Bronchial epithelial cell (primary cell): ENCODE measurements around the gene CTNND2. TPM values are rescaled to one million over a fixed set of nuclear protein-coding genes. Genes with fewer than 3 reads are reported as not detected.

ENCODE experiments used
- DNase-seq: peaks from one replicate; pipeline ENCODE4 v3.0.0-alpha.2; 2010; ENCODE audit warnings: low read depth
- FAIRE-seq: peaks from 2 replicates; lab custom pipeline; 2011; peaks lifted over from hg19 to GRCh38; lab: Jason Lieb, UNC
- H3K27me3 ChIP-seq: 2 replicates; pipeline ENCODE4 v1.5.1; 2011; ENCODE audit warnings: low read length; ENCODE audit not compliant: control insufficient read depth, insufficient read depth
- H3K36me3 ChIP-seq: 2 replicates; pipeline ENCODE4 v1.5.1; 2011; ENCODE audit warnings: low read length; ENCODE audit not compliant: control insufficient read depth, insufficient read depth
- H3K4me3 ChIP-seq: 2 replicates; pipeline ENCODE4 v1.5.1; 2011; ENCODE audit warnings: mild to moderate bottlenecking, low read depth, low read length, control low read depth
- total RNA-seq: library from RNA; depleted of rRNA; stranded (reverse); fragments of >200 nt; gene quantifications from 2 replicates; pipeline ENCODE4 v1.2.1, GENCODE V29; 2014
- TF ChIP-seq, protein P1 (sequence below): IDR thresholded peaks from 2 replicates; pipeline ENCODE4 v1.5.1; 2011; ENCODE audit warnings: mild to moderate bottlenecking, moderate library complexity, low read length, control low read depth, inconsistent platforms; ENCODE audit not compliant: insufficient read depth, severe bottlenecking

CTNND2 gene
- total RNA-seq, 1 donor from 2014 or later: not detected

- no peak for FAIRE-seq
- H3K36me3 ChIP-seq: no peaks in the 10 kb centered on the region
- DNase-seq: no peak
- H3K4me3 ChIP-seq: no peak overlapping the region
- TF ChIP-seq, protein P1, sequence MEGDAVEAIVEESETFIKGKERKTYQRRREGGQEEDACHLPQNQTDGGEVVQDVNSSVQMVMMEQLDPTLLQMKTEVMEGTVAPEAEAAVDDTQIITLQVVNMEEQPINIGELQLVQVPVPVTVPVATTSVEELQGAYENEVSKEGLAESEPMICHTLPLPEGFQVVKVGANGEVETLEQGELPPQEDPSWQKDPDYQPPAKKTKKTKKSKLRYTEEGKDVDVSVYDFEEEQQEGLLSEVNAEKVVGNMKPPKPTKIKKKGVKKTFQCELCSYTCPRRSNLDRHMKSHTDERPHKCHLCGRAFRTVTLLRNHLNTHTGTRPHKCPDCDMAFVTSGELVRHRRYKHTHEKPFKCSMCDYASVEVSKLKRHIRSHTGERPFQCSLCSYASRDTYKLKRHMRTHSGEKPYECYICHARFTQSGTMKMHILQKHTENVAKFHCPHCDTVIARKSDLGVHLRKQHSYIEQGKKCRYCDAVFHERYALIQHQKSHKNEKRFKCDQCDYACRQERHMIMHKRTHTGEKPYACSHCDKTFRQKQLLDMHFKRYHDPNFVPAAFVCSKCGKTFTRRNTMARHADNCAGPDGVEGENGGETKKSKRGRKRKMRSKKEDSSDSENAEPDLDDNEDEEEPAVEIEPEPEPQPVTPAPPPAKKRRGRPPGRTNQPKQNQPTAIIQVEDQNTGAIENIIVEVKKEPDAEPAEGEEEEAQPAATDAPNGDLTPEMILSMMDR: no peak
- no peaks in the 10 kb centered on the region for H3K27me3 ChIP-seq
Observed at GRCh38 chr5:11148810-11149539, 755.3 kb downstream of the CTNND2 start.

- FAIRE-seq (no peak), DNase-seq (no peak)
- TF ChIP-seq, protein P1: no peak
- Histone ChIP-seq H3K36me3 (no peaks in the 10 kb centered on the region), H3K4me3 (no peak overlapping the region), H3K27me3 (no peaks in the 10 kb centered on the region)
Observed at GRCh38 chr5:11146171-11146570, 758.1 kb downstream of the CTNND2 start.

DNA sequence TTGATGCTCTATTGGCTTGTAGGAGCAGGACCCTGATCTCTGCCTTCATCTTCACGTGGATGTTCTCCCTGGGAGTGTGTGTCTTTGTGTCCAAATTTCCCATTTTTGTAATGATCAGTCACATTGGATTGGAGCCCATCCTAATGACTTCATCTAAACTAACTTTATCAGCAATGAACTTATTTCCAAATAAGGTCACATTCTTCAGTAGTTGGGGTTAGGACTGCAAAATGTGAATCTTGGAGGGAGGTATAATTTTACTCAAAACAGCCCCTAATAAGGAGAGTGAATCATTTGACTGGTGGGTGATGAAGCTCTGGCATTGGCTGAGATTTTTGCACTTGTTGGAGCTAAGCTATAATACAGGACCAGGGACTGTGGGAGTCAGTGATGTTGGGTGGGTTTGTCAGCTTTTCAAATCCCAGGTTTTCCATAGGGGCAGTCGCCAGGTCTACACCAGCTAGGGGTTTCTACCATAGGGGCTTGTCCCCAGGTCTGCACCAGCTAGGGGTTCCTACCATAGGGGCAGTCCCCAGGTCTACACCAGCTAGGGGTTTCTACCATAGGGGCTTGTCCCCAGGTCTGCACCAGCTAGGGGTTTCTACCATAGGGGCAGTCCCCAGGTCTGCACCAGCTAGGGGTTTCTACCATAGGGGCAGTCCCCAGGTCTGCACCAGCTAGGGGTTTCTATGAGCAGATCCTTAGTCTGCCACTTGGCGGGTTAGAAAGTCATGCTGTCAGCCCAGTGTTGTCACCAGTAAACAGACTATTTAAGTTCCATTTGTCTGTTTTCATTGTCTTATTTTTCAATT, 760.6 kb downstream of the CTNND2 start:
- no peaks in the 10 kb centered on the region for H3K36me3 ChIP-seq

DNA sequence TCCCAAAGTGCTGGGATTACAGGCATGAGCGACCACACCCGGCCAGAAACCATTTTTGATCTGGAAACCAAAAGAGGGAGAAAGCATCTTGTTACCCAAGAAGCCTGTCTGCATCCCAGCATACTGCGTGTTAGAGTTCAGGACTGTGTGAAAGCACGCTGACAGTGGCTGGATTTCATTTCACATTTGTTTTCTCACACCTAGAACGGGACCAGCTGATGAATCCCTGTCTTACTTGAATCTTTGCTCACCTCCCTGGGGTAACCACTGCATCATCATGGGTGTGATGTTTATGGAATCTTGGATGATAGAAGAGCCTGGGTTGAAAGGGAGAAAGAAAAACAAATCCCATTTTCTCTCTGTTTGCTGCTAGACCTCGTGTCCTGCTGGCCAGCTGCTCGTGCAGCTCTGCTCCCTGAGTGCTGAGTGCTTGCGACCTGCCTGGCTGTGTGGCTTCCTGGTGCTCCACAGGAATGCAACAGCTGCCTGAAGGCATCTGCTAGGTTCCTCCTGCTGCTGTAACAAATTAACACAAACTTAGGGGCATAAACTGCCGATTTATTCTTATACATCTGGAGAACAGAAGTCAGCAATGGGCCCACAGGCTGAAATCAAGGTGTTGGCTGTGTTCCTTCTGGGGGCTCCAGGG, 764.9 kb downstream of the CTNND2 start:
- TF ChIP-seq, protein P1: no peak
- Histone ChIP-seq H3K27me3 (no peaks in the 10 kb centered on the region), H3K36me3 (no peaks in the 10 kb centered on the region), H3K4me3 (no peak overlapping the region)
- peak; percentile 32 for FAIRE-seq
- DNase-seq: no peak

More for the DNA sequence above, 760.6 kb downstream of the CTNND2 start:
- Histone ChIP-seq H3K27me3 (no peaks in the 10 kb centered on the region), H3K4me3 (no peak overlapping the region)
- TF ChIP-seq, protein P1: no peak
- DNase-seq: no peak
- peak; percentile 100 for FAIRE-seq

DNA sequence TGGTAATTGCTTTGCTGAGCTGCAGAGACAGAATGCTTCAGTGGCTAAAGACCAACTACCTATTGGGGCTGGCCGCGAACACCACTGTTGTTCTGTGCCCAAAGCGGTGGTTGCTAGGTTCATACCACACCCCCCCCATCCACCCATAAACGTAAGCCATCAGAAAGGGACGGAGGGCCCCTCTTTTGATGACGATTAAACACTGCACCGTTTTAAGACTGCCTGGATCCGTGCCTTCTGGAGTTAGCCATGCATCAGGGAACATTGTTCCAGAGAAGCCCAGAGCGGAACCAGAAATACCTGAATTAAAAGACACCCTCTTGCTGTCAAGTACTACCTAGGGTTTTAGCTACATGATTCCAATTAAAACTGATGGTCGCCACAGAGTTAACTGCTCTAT, 774.1 kb downstream of the CTNND2 start:
- no peak for DNase-seq
- H3K4me3 ChIP-seq: no peak overlapping the region
- H3K36me3 ChIP-seq: no peaks in the 10 kb centered on the region
- no peaks in the 10 kb centered on the region for H3K27me3 ChIP-seq
- FAIRE-seq: no peak
- TF ChIP-seq, protein P1: no peak
